ENCODE results near the gene CLIP4. TPM values are rescaled to one million over a fixed set of nuclear protein-coding genes. Genes with fewer than 3 reads are reported as not detected.

Gene CLIP4
- total and polyA plus RNA-seq, 2 of the 4 experiments (the other 2 are of a cell fraction), result 29.7 to 66.3 TPM

DNA sequence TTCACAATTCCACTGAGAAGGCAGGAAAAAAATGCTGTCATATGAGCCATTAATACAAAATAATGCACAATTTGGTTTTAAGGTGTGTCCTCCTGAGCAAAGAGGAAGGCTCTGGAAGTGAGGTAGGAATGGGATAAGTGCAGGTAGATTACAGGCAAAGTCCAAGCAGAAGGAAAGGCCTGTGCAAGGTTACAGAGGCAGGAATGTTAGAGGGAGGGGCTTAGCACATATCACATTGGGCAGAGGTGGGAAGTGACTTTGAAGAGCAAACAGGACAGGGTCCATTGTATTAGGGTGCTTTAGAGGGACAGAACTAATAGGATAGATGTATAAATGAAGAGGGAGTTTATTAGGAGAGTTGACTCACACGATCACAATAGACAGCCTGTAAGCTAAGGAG is 14.7 kb upstream of the CLIP4 start:
- ChIA-PET POLR2A (ENCODE audit: unreplicated experiment) (no interaction called here), CTCF (no interaction called here)
- no peaks in the 10 kb centered on the region for H3K4me1 ChIP-seq (ENCODE audit: control insufficient read depth, insufficient read depth, low read length)
- H3K9ac ChIP-seq (ENCODE audit: low read depth, low read length), result no peak overlapping the region
- no peak overlapping the region for H3K14ac ChIP-seq (replicated peaks; ENCODE audit: low read depth, low read length)
- H2BK5ac ChIP-seq (ENCODE audit: low read depth, low read length, poor library complexity, severe bottlenecking), result no peak overlapping the region
- dilution Hi-C loops (cut with HindIII; ENCODE audit: low sequenced_read_pairs, unreplicated experiment) (no loop called here), intact Hi-C loops (cut with micrococcal nuclease) (no loop called here), in situ Hi-C loops (cut with MboI; ENCODE audit: low sequenced_read_pairs) (no loop called here)
- no peaks in the 10 kb centered on the region; the same call in 1 of the 2 replicates for H3K27me3 ChIP-seq (ENCODE audit: control insufficient read depth, insufficient read depth, low read length)
- H3K36me3 ChIP-seq (ENCODE audit: control insufficient read depth, insufficient read depth, low read length), result no peaks in the 10 kb centered on the region
- H3K9me3 ChIP-seq (ENCODE audit: control insufficient read depth, insufficient read depth, low read length), result no peaks in the 10 kb centered on the region
- no peak overlapping the region for H3K27ac ChIP-seq (ENCODE audit: insufficient read depth, low read length)
- BruUV-seq (replicated peaks), result no TSS peak
- H3K79me1 ChIP-seq (ENCODE audit: low read depth in 1 of 2, low read length in 2 of 2), result no peaks in the 10 kb centered on the region
- WGBS, 2 experiments (ENCODE audit: extremely low coverage in 2 of 2, insufficient read length in 1 of 2), result 75% methylated on average over 1 of the region's 1 CpG; no CpG with 5 or more reads in 1 of the 2 experiments
- H2BK20ac ChIP-seq (ENCODE audit: low read depth, low read length), result no peak overlapping the region
- H2BK15ac ChIP-seq (ENCODE audit: low read depth, low read length), result no peak overlapping the region
- H4K91ac ChIP-seq (ENCODE audit: insufficient read depth, low read depth, low read length), result no peak overlapping the region
- no peak overlapping the region for H2BK120ac ChIP-seq (ENCODE audit: low read depth, low read length)
- no peak overlapping the region for H3K18ac ChIP-seq (ENCODE audit: low read depth, low read length)
- no peak overlapping the region for H4K5ac ChIP-seq (ENCODE audit: low read depth, low read length)
- H3K4ac ChIP-seq (ENCODE audit: low read depth, low read length), result no peak overlapping the region
- H3K23ac ChIP-seq (ENCODE audit: low read depth, low read length), result no peak overlapping the region
- no peak overlapping the region for H4K8ac ChIP-seq (ENCODE audit: low read depth in 2 of 2, low read length in 2 of 2)
- no peak overlapping the region for H3K4me2 ChIP-seq (ENCODE audit: low read depth, low read length)
- no peak overlapping the region for H3K4me3 ChIP-seq (ENCODE audit: insufficient read depth, low read depth, low read length)
- no peaks in the 10 kb centered on the region; the same call in 1 of the 2 replicates for H3K9me1 ChIP-seq (ENCODE audit: insufficient read depth, low read length)
- H4K20me1 ChIP-seq (ENCODE audit: insufficient read depth, low read length), result no peaks in the 10 kb centered on the region
- H2AK5ac ChIP-seq (ENCODE audit: low read depth, low read length), result no peak overlapping the region
- no peak for TF ChIP-seq FOS (IDR thresholded peaks at IDR 0.05; ENCODE audit: low read depth, low read length)
- no peak for TF ChIP-seq RFX5 (IDR thresholded peaks at IDR 0.05; ENCODE audit: low read depth, low read length)
- TF ChIP-seq SMC3 (IDR thresholded peaks at IDR 0.05; ENCODE audit: low read depth, low read length), result no peak
- TF ChIP-seq MAZ (IDR thresholded peaks at IDR 0.05; ENCODE audit: borderline replicate concordance, low read depth, low read length), result no peak
- TF ChIP-seq, protein P1, sequence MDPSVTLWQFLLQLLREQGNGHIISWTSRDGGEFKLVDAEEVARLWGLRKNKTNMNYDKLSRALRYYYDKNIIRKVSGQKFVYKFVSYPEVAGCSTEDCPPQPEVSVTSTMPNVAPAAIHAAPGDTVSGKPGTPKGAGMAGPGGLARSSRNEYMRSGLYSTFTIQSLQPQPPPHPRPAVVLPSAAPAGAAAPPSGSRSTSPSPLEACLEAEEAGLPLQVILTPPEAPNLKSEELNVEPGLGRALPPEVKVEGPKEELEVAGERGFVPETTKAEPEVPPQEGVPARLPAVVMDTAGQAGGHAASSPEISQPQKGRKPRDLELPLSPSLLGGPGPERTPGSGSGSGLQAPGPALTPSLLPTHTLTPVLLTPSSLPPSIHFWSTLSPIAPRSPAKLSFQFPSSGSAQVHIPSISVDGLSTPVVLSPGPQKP (IDR thresholded peaks at IDR 0.05; ENCODE audit: borderline replicate concordance, low read depth, low read length), result no peak
- TF ChIP-seq RCOR1 (IDR thresholded peaks at IDR 0.05; ENCODE audit: insufficient replicate concordance, low read length), result no peak
- TF ChIP-seq CTCF (conservative IDR thresholded peaks at IDR 0.05; ENCODE audit: low read depth, low read length), result no peak
- TF ChIP-seq MXI1 (IDR thresholded peaks at IDR 0.05; ENCODE audit: borderline replicate concordance, low read depth, low read length), result no peak
- H3K56ac ChIP-seq (ENCODE audit: extremely low read depth, insufficient read depth, low read length), result no peak overlapping the region
- no peak for ATAC-seq (ENCODE audit: low read depth)
- no peak overlapping the region for H2AFZ ChIP-seq (replicated peaks; ENCODE audit: low read length, poor library complexity)
- H2AK9ac ChIP-seq (replicated peaks; ENCODE audit: low read depth, low read length, poor library complexity), result no peak overlapping the region
- no peak for DNase-seq
